Upper lobe of left lung (tissue), 6 donors: Measurements from ENCODE around the gene PROM2. TPM values are rescaled to one million over a fixed set of nuclear protein-coding genes. Genes with fewer than 3 reads are reported as not detected.

Experiments
- ATAC-seq, 2 donors: fragments of 200-7000 bp; cut with Tn5 transposase; one replicate each; pipeline ENCODE4 v1.9.1; 2022; ENCODE audit warnings: mild to moderate bottlenecking in 2 of 2, moderate library complexity in 2 of 2; ENCODE audit not compliant: low FRiP score in 2 of 2
- DNase-seq, 2 donors: peaks; one replicate each; pipeline ENCODE4 v3.0.0-alpha.2; 2019 to 2020
- H3K27ac ChIP-seq, 4 donors: fragments of 200-600 bp; sonication (generic); one replicate each; pipeline ENCODE4 v1.5.1; 2016 to 2019
- H3K27me3 ChIP-seq, 4 donors: fragments of 200-600 bp; sonication (generic); one replicate each; pipeline ENCODE4 v1.5.1; 2017 to 2019
- H3K36me3 ChIP-seq, 4 donors: fragments of 200-600 bp; sonication (generic); one replicate each; pipeline ENCODE4 v1.5.1; 2016 to 2019
- H3K4me1 ChIP-seq, 4 donors: fragments of 200-600 bp; sonication (generic); one replicate each; pipeline ENCODE4 v1.5.1; 2018 to 2019
- H3K4me3 ChIP-seq, 4 donors: fragments of 200-600 bp; sonication (generic); one replicate each; pipeline ENCODE4 v1.5.1; 2017 to 2019; ENCODE audit warnings: mild to moderate bottlenecking in 2 of 4, moderate library complexity in 1 of 4
- H3K9me3 ChIP-seq, 4 donors: fragments of 200-600 bp; sonication (generic); one replicate each; pipeline ENCODE4 v1.5.1; 2018 to 2019
- EP300 ChIP-seq, 4 donors: sonication (generic); formaldehyde crosslinking; IDR thresholded peaks; one replicate each; pipeline ENCODE4 v1.5.1; 2017; ENCODE audit warnings: antibody characterized with exemption in 4 of 4, control low read depth in 2 of 4
- POLR2A ChIP-seq, 4 donors: fragments of 450-650 bp; IDR thresholded peaks; one replicate each; pipeline ENCODE4 v1.5.1; 2016 to 2017; ENCODE audit warnings: antibody characterized with exemption in 4 of 4, mild to moderate bottlenecking in 2 of 4
- POLR2AphosphoS5 ChIP-seq, 2 donors: sonication (generic); formaldehyde crosslinking; IDR thresholded peaks; one replicate each; pipeline ENCODE4 v1.5.1; 2017; ENCODE audit warnings: antibody characterized with exemption in 2 of 2
- WGBS, 2 donors: methylation state at CpG; one replicate each; pipeline ENCODE4 v1.1.5; 2017 to 2018; 5-methylcytosine and 5-hydroxymethylcytosine counted together
- total RNA-seq, 6 donors: library from RNA; depleted of rRNA in 4 of 6; stranded (reverse); fragments of >200 nt in 4 of 6; gene quantifications; one replicate each; pipeline versions ENCODE4 v1.1.0 to v1.2.1, GENCODE V29; 2016 to 2021
- TF ChIP-seq, protein P1 (sequence below), 6 experiments: fragments of 450-650 bp in 4 of 6; fragments of 200-600 bp in 2 of 6; sonication (generic) in 2 of 6; IDR thresholded peaks; one replicate each; pipeline ENCODE4 v1.5.1; 2016 to 2019; ENCODE audit warnings: antibody characterized with exemption in 6 of 6
- donor health status: DM: no; HTN: no; CAD: no; lungs with moderate emphysema.
- donor health status: DM: no; HTN: yes; CAD: no; lungs with severe emphysema.

The PROM2 gene
- total RNA-seq, 6 donors from 2014 or later, result 3.3 to 26.2 (median 5.0) TPM

DNA sequence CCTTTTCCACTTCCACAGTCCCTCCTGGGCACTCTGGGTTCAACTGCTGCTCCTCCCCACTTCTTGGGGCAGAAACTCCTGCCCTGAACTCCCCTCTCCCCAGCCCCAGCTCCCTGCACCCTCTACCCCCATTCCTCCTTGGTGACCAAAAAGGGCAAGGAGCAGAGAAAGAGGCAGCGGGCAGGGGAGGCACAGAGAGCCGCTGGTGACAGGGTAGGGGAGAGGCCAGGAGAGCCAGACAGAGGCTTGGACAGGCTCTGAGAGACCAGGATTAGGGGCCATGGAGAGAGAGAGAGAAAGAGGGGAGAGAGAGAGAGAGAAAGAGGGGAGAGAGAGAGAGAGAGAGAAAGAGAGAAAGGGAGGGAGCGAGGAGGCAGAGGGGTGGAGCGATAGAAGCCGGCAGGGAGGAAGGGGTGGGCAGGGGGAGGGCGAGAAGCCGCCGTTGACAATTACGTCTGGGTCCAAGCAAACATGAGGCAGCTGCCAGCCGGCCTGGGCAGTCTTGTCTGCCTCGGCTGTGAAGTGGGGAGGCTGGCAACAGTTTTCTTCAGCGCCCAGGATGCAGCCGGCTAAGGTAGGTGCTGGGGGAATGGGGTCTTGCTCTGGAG lies 22.7 kb downstream of the PROM2 start, which contains the start of gene KCNIP3:
KCNIP3 (plus strand) TSS at position 468 of the 608 bp plus-strand sequence; CDS start at position 560, 92 bp downstream.
- peaks cover 0 to 15% (median 2%) of the 10 kb centered on the region in 4 donors for H3K4me1 ChIP-seq
- no peaks in the 10 kb centered on the region for H3K36me3 ChIP-seq
- TF ChIP-seq POLR2A (IDR thresholded peaks at IDR 0.05), result no peak
- TF ChIP-seq, protein P1, sequence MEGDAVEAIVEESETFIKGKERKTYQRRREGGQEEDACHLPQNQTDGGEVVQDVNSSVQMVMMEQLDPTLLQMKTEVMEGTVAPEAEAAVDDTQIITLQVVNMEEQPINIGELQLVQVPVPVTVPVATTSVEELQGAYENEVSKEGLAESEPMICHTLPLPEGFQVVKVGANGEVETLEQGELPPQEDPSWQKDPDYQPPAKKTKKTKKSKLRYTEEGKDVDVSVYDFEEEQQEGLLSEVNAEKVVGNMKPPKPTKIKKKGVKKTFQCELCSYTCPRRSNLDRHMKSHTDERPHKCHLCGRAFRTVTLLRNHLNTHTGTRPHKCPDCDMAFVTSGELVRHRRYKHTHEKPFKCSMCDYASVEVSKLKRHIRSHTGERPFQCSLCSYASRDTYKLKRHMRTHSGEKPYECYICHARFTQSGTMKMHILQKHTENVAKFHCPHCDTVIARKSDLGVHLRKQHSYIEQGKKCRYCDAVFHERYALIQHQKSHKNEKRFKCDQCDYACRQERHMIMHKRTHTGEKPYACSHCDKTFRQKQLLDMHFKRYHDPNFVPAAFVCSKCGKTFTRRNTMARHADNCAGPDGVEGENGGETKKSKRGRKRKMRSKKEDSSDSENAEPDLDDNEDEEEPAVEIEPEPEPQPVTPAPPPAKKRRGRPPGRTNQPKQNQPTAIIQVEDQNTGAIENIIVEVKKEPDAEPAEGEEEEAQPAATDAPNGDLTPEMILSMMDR (IDR thresholded peaks at IDR 0.05), result no peak
- no peak for TF ChIP-seq POLR2AphosphoS5 (IDR thresholded peaks at IDR 0.05)
- TF ChIP-seq EP300 (IDR thresholded peaks at IDR 0.05), result no peak
- H3K9me3 ChIP-seq, result peaks cover 0 to 3% (median 0%) of the 10 kb centered on the region in 4 donors
- no peak within 1 kb of the TSS for H3K4me3 ChIP-seq
- DNase-seq (no peak), ATAC-seq (peak in 1 of 2 donors; percentile 28)
- no peaks in the 10 kb centered on the region for H3K27me3 ChIP-seq
- H3K27ac ChIP-seq, result no peak within 1 kb of the TSS
- WGBS, 2 donors, result 6 to 7% methylated on average over 13 of the region's 13 CpGs

DNA sequence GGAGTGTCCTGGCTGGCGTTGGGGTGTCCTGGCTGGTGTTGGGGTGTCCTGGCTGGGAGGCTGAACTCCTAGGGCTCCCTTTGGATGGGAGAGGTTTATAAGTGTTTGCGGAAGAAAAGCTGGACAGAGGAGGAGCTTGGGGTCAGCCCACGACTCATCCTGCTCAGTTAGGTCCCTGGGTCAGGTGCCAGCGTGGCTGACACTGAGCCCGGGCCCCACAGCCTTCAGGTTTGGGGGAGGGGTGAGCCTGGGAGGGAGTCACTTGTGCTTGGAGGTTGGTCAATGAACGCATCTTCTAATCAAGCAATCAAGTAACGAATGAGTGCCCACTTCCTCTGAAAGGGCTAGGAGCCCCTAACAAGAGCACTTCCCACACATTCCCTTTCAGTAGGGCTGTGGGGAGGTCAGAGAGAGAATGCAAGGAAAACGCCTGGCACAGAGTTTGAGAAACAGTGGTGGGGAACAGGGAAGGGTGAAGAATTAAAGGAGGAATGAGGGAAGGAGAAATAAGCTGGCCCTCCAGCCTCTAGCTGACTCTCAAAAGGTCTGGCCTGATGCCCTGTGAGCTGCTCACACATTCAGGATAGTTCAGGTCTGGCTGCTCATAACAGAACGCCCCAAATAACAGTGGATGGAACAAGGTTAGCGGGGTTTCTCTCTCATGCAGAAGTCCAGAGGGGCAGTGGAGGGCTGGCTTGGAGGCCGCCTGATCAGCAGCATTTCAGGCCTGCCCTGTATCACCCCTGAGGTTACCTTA lies 23.6 kb downstream of the PROM2 start:
- ATAC-seq, result no peak
- H3K27ac ChIP-seq, result no peak overlapping the region
- H3K4me1 ChIP-seq, result peaks cover 0 to 15% (median 2%) of the 10 kb centered on the region in 4 donors
- no peaks in the 10 kb centered on the region for H3K36me3 ChIP-seq
- 44 to 60% methylated on average over 9 to 11 of the region's 11 CpGs for WGBS, 2 donors
- peak in 1 of 2 donors; percentile 18 for DNase-seq
- H3K9me3 ChIP-seq, result no peaks in the 10 kb centered on the region
- H3K27me3 ChIP-seq, result no peaks in the 10 kb centered on the region
- H3K4me3 ChIP-seq, result no peak overlapping the region
- no peak for TF ChIP-seq EP300 (IDR thresholded peaks at IDR 0.05)
- TF ChIP-seq POLR2A (IDR thresholded peaks at IDR 0.05), result no peak
- TF ChIP-seq POLR2AphosphoS5 (IDR thresholded peaks at IDR 0.05), result no peak
- TF ChIP-seq, protein P1 (IDR thresholded peaks at IDR 0.05), result no peak

DNA sequence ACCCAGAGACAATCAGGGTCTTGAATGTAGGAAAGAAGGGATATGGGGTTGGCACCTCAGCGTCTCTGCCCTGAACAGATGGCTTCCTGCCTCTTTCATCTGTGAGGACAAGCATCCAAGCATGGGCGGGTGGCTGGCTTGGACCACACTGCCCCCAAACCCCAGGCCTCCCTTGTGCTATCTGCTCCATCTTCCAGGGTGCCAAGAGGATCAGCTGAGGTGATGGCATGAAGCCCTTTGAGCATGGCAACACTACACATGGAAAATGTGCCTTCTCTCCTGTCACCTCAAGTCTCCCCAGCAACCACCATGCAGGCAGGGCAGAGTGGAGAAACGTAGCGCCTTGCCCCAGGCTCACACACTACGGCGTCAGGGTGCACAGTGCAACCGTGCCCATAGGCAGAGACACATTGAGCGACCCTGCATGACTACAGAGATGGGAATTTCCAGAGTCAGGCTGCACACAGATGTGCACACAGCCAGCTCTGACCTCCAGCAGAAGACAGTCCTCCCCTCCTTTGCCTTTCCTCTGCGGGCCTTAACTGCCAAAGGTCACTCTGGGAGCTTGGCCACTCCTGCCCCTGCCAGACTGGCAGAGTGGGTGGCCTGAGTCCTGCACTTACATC lies 24.4 kb downstream of the PROM2 start:
- DNase-seq (no peak), ATAC-seq (no peak)
- Histone ChIP-seq H3K4me3 (no peak overlapping the region), H3K27ac (no peak overlapping the region), H3K4me1 (peaks cover 0 to 15% (median 2%) of the 10 kb centered on the region in 4 donors), H3K36me3 (no peaks in the 10 kb centered on the region), H3K9me3 (no peaks in the 10 kb centered on the region), H3K27me3 (no peaks in the 10 kb centered on the region)
- TF ChIP-seq POLR2A (IDR thresholded peaks at IDR 0.05) (no peak), POLR2AphosphoS5 (IDR thresholded peaks at IDR 0.05) (no peak), EP300 (IDR thresholded peaks at IDR 0.05) (no peak)
- TF ChIP-seq, protein P1 (IDR thresholded peaks at IDR 0.05), result no peak
- 84 to 90% methylated on average over 8 to 9 of the region's 9 CpGs for WGBS, 2 donors

DNA sequence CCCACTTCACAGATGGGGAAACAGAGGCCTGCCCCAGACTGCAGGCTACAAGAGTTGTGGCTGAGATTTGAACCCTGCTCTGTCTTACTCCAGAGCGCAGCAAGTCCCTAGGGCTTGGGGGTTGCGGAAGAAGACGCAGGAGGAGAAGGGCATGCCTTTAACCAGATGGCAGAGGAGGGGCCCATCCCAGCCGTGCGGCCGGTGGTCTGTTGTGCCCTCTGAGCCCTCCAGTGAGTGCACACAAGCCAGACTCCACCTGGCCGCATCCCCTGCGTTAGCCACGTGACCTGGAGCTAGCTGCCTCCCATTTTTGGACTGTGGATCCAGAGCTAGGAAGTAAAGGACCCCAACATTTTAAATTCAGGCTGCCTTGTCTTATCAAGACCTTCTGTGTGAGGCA lies 25.7 kb downstream of the PROM2 start:
- no peak overlapping the region for H3K4me3 ChIP-seq
- H3K9me3 ChIP-seq, result no peaks in the 10 kb centered on the region
- DNase-seq (peak in 1 of 2 donors; percentile 54), ATAC-seq (no peak)
- H3K36me3 ChIP-seq, result no peaks in the 10 kb centered on the region
- TF ChIP-seq, protein P1 (IDR thresholded peaks at IDR 0.05), result no peak
- TF ChIP-seq EP300 (IDR thresholded peaks at IDR 0.05), result no peak
- TF ChIP-seq POLR2AphosphoS5 (IDR thresholded peaks at IDR 0.05), result no peak
- TF ChIP-seq POLR2A (IDR thresholded peaks at IDR 0.05), result no peak
- no peak overlapping the region for H3K27ac ChIP-seq
- peaks cover 0 to 18% (median 4%) of the 10 kb centered on the region in 4 donors for H3K4me1 ChIP-seq
- 65 to 90% methylated on average over 9 of the region's 9 CpGs for WGBS, 2 donors
- no peaks in the 10 kb centered on the region for H3K27me3 ChIP-seq
